GM12878 (cell line): ENCODE data around the gene DGLUCY. TPM values are rescaled to one million over a fixed set of nuclear protein-coding genes. Genes with fewer than 3 reads are reported as not detected.

Experiments
- ATAC-seq: fragments of 200-7000 bp; cut with Tn5 transposase; 3 replicates; pipeline ENCODE4 v1.9.1; 2020; ENCODE audit warnings: mild to moderate bottlenecking, moderate library complexity
- BruUV-seq: library from RNA; stranded (reverse); fragments of 400-500 nt; replicated peaks from 2 replicates; lab custom pipeline; 2021; lab: Mats Ljungman, UMichigan
- CTCF ChIA-PET: fragments of 300-600 bp; sonication (Branson Sonifier 250); formaldehyde crosslinking; extraction: SDS; loops from one replicate; lab custom pipeline; 2021; ENCODE audit warnings: inconsistent platforms; lab: Yijun Ruan, JAX
- POLR2A ChIA-PET: fragments of 350-600 bp; formaldehyde crosslinking; extraction: SDS; loops from one replicate; lab custom pipeline; 2021; ENCODE audit warnings: inconsistent platforms; lab: Charles Lee
- RAD21 ChIA-PET: fragments of 300-600 bp; sonication (Branson Sonifier 250); formaldehyde crosslinking; loops from one replicate; lab custom pipeline; 2023; ENCODE audit warnings: antibody characterized with exemption; ENCODE audit not compliant: unreplicated experiment; lab: Charles Lee
- SMC1A ChIA-PET: fragments of 300-600 bp; sonication (Branson Sonifier 250); formaldehyde crosslinking; loops from one replicate; lab custom pipeline; 2023; ENCODE audit not compliant: unreplicated experiment, uncharacterized antibody; lab: Charles Lee
- DNase-seq: peaks from one replicate; pipeline ENCODE4 v3.0.0-alpha.2; 2011; ENCODE audit warnings: low read depth, low spot score
- FAIRE-seq: peaks from 3 replicates; lab custom pipeline; 2011; peaks lifted over from hg19 to GRCh38; lab: Jason Lieb, UNC
- H2AFZ ChIP-seq: 2 replicates; pipeline ENCODE4 v1.6.0; 2011; ENCODE audit warnings: low read depth, low read length, control low read depth; ENCODE audit not compliant: control insufficient read depth
- H3K27ac ChIP-seq: 2 replicates; pipeline ENCODE4 v1.5.1; 2011; ENCODE audit warnings: control low read depth; ENCODE audit not compliant: control insufficient read depth, insufficient read depth
- H3K27me3 ChIP-seq, 2 experiments: replicated peaks in 1 of 2; 2 replicates each; pipeline versions ENCODE4 v1.6.0 to v1.6.1; 2011; ENCODE audit warnings: low read length in 1 of 2; ENCODE audit not compliant: control insufficient read depth in 2 of 2, insufficient read depth in 2 of 2
- H3K36me3 ChIP-seq, 2 experiments: 2 replicates each; pipeline ENCODE4 v1.5.1; 2011; ENCODE audit warnings: low read length in 1 of 2; ENCODE audit not compliant: control insufficient read depth in 2 of 2, insufficient read depth in 2 of 2
- H3K4me1 ChIP-seq: 2 replicates; pipeline ENCODE4 v1.6.1; 2011; ENCODE audit warnings: mild to moderate bottlenecking, low read length, moderate library complexity, mixed read lengths; ENCODE audit not compliant: control insufficient read depth, insufficient read depth
- H3K4me2 ChIP-seq: 2 replicates; pipeline ENCODE4 v1.6.0; 2011; ENCODE audit warnings: control low read depth; ENCODE audit not compliant: control insufficient read depth, insufficient read depth
- H3K4me3 ChIP-seq: fragments of 200-600 bp; sonication (generic); 2 replicates; pipeline ENCODE4 v1.5.1; 2016
- H3K79me2 ChIP-seq: 2 replicates; pipeline ENCODE4 v1.6.0; 2011; ENCODE audit warnings: low read length; ENCODE audit not compliant: control insufficient read depth, insufficient read depth
- H3K9ac ChIP-seq: 2 replicates; pipeline ENCODE4 v1.8.0; 2011; ENCODE audit warnings: low read length, control low read depth, mixed read lengths; ENCODE audit not compliant: control insufficient read depth, insufficient read depth
- H3K9me3 ChIP-seq: replicated peaks from 3 replicates; pipeline ENCODE4 v1.5.1; 2011; ENCODE audit warnings: mild to moderate bottlenecking, low read length; ENCODE audit not compliant: control insufficient read depth, insufficient read depth
- H4K20me1 ChIP-seq: 2 replicates; pipeline ENCODE4 v1.6.0; 2011; ENCODE audit not compliant: control insufficient read depth, insufficient read depth
- BCLAF1 ChIP-seq: fragments of 450-650 bp; IDR thresholded peaks from 2 replicates; pipeline ENCODE4 v1.6.1; 2017; ENCODE audit warnings: antibody characterized with exemption, mild to moderate bottlenecking, moderate library complexity
- CBFB ChIP-seq: IDR thresholded peaks from 2 replicates; pipeline ENCODE4 v1.6.1; 2016; ENCODE audit warnings: antibody characterized with exemption, low read depth
- CHD2 ChIP-seq: IDR thresholded peaks from 2 replicates; pipeline ENCODE4 v1.6.1; 2011; ENCODE audit warnings: low read depth, low read length, improper control_type of control experiment, borderline replicate concordance
- HDAC6 ChIP-seq: fragments of 200-600 bp; sonication (generic); IDR thresholded peaks from one replicate; pipeline ENCODE4 v1.8.0; 2017; ENCODE audit warnings: antibody characterized with exemption; ENCODE audit not compliant: unreplicated experiment
- PAX5 ChIP-seq: IDR thresholded peaks from 2 replicates; pipeline ENCODE4 v1.6.1; 2011; ENCODE audit warnings: low read depth, low read length, borderline replicate concordance
- POLR2AphosphoS2 ChIP-seq: IDR thresholded peaks from 2 replicates; pipeline ENCODE4 v1.6.1; 2011; ENCODE audit warnings: low read depth, mild to moderate bottlenecking, low read length, improper control_type of control experiment, moderate library complexity
- YY1 ChIP-seq: IDR thresholded peaks from 2 replicates; pipeline ENCODE4 v1.6.1; 2011; ENCODE audit warnings: low read depth, mild to moderate bottlenecking, low read length
- ZBTB40 ChIP-seq: fragments of 450-650 bp; IDR thresholded peaks from 2 replicates; pipeline ENCODE4 v1.6.1; 2016; ENCODE audit warnings: mild to moderate bottlenecking, moderate library complexity, borderline replicate concordance
- ZSCAN29 ChIP-seq: fragments of 450-650 bp; IDR thresholded peaks from 2 replicates; pipeline ENCODE4 v1.6.1; 2017; ENCODE audit warnings: mild to moderate bottlenecking, moderate library complexity
- WGBS: methylation state at CpG from one replicate; pipeline ENCODE4 v1.1.6; 2016; ENCODE audit warnings: low lambda C conversion rate; ENCODE audit not compliant: insufficient replicate concordance, insufficient coverage; ENCODE audit errors: missing lambda C conversion rate; 5-methylcytosine and 5-hydroxymethylcytosine counted together
- in situ Hi-C: fragments of 300-500 bp; cut with MboI; formaldehyde crosslinking; loops from 9 replicates; pipeline ENCODE4 v1.14.3; 2018; ENCODE audit warnings: mixed read lengths
- intact Hi-C: fragments of 100-400 bp; cut with micrococcal nuclease; formaldehyde crosslinking; loops from one replicate; pipeline ENCODE4 v1.14.2; 2022; ENCODE audit not compliant: unreplicated experiment
- polyA plus RNA-seq, 11 experiments: library from polyadenylated mRNA; depleted of rRNA in 4 of 11; unstranded in 6 of 11; stranded (reverse) in 5 of 11; fragments of >200 nt; fragmentation: Nextera tagmentation in 4 of 11; fragmentation: Illumina TruSeq in 1 of 11; extraction: Ambion mirVana in 4 of 11; extraction: Trizol in 1 of 11; gene quantifications; 1 replicate in 1 of 11; 2 replicates in 10 of 11; pipeline versions ENCODE4 v1.2.1 to v1.2.3, GENCODE V29; 2011 to 2016; ENCODE audit warnings: inconsistent platforms in 2 of 11, missing spikeins in 2 of 11, low read depth in 1 of 11
- total RNA-seq, 4 experiments: library from RNA; depleted of rRNA in 3 of 4; stranded (reverse); fragments of >200 nt in 3 of 4; fragmentation: Illumina TruSeq in 1 of 4; extraction: Trizol in 1 of 4; gene quantifications; 2 replicates each; pipeline versions ENCODE4 v1.2.1 to v1.2.3, GENCODE V29; 2013 to 2021

DGLUCY gene
- total and polyA plus RNA-seq, 10 of the 15 experiments (the other 5 are each of a cell fraction or from before 2014, with no cell fraction given) = 15.0 to 70.3 (median 55.1) TPM

GRCh38 chr14:91187271-91187670 lies 73.4 kb downstream of the DGLUCY start (continued):
- TF ChIP-seq ZBTB40 (no peak), YY1 (no peak), BCLAF1 (no peak)
- TF ChIP-seq, all 136 proteins: peak for 0

GRCh38 chr14:91190853-91191252 lies 77.0 kb downstream of the DGLUCY start:
- Histone ChIP-seq H3K9me3 (no peaks in the 10 kb centered on the region), H3K9ac (no peak overlapping the region), H4K20me1 (no peaks in the 10 kb centered on the region), H3K27me3 (no peaks in the 10 kb centered on the region), H3K36me3 (peaks cover 23 to 28% of the 10 kb centered on the region in 2 experiments), H3K4me1 (no peaks in the 10 kb centered on the region), H3K4me2 (no peak overlapping the region), H3K4me3 (no peak overlapping the region), H2AFZ (no peak overlapping the region), H3K79me2 (no peaks in the 10 kb centered on the region), H3K27ac (no peak overlapping the region)
- POLR2A ChIA-PET = no interaction called here
- BruUV-seq = TSS peak; percentile 50
- WGBS = 90% methylated on average over 9 of the region's 9 CpGs
- SMC1A ChIA-PET = no interaction called here
- CTCF ChIA-PET = interaction anchor here (0.5 kb wide), 1 partner anchor 635 kb away, joined by 3 read pairs; no protein-coding TSS in a partner anchor
- FAIRE-seq (no peak), ATAC-seq (no peak), DNase-seq (no peak)
- in situ Hi-C loops (no loop called here), intact Hi-C loops (no loop called here)
- RAD21 ChIA-PET = no interaction called here
- TF ChIP-seq PAX5 = no peak
- no peak for TF ChIP-seq CBFB
- TF ChIP-seq ZBTB40 = no peak
- no peak for TF ChIP-seq ZSCAN29
- no peak for TF ChIP-seq POLR2AphosphoS2
- no peak for TF ChIP-seq CHD2
- no peak for TF ChIP-seq HDAC6
